ENCODE measurements around the gene TMEM121.

DNA sequence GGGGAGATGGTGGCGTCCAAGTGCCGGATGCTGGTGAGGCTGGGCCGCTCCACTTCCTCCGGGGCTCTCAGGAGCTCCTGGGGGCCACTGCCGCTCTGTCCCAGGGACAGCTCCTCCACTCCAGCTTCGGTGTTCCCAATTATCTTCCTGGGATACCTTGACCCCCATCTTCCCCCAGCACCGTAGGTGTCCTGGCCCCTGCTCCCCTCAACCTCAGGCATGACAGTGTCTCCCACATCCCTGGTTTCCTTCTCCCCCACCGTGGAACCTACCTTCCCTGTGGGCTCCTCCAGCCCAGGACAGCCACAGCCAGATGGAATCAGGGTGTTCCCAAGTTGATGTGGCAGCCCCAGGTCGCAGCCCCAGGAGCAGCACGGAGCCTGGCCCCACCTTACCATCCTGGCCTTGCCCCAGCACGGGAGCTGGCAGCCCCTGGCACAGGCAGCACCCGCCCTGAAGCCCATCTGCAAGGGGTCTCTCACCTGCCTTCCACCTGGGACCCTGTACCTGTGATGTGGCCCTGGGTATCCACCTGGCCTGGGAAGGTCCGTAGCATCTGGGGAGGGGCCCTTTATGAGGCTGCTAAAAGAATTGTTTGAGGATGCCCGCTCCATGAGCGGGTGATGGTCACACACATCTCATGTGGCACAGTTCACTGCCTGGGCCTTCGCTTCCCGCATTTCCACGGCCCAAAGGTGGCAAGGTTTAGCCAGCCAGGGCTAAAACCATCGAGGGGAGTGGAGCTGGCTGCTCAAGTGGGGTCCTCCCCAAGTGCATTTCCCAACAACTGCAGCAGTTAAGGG, 4.1 kb downstream of the TMEM121 start:
- TF ChIP-seq, protein P1, sequence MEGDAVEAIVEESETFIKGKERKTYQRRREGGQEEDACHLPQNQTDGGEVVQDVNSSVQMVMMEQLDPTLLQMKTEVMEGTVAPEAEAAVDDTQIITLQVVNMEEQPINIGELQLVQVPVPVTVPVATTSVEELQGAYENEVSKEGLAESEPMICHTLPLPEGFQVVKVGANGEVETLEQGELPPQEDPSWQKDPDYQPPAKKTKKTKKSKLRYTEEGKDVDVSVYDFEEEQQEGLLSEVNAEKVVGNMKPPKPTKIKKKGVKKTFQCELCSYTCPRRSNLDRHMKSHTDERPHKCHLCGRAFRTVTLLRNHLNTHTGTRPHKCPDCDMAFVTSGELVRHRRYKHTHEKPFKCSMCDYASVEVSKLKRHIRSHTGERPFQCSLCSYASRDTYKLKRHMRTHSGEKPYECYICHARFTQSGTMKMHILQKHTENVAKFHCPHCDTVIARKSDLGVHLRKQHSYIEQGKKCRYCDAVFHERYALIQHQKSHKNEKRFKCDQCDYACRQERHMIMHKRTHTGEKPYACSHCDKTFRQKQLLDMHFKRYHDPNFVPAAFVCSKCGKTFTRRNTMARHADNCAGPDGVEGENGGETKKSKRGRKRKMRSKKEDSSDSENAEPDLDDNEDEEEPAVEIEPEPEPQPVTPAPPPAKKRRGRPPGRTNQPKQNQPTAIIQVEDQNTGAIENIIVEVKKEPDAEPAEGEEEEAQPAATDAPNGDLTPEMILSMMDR (optimal IDR thresholded peaks at IDR 0.05 in 1 of 3, IDR thresholded peaks at IDR 0.05 in 1 of 3, conservative IDR thresholded peaks at IDR 0.05 in 1 of 3; ENCODE audit: extremely low read depth in 1 of 3, insufficient read depth in 2 of 3, low read length in 3 of 3): no peak
- TF ChIP-seq EZH2 (IDR thresholded peaks at IDR 0.05; ENCODE audit: low read length): no peak

Measured in keratinocyte (primary cell).